Left cardiac atrium (tissue), 4 donors: ENCODE results near the gene TAF4B. TPM values are rescaled to one million over a fixed set of nuclear protein-coding genes. Genes with fewer than 3 reads are reported as not detected.
"Not testable (repeated sequence)": the region's sequence is repeated elsewhere in the genome, so short reads cannot be mapped to it uniquely, and the experiment has no call there.

ENCODE experiments used
- ATAC-seq, 2 donors: fragments of 200-7000 bp; cut with Tn5 transposase; one replicate each; pipeline ENCODE4 v1.9.1; 2020; ENCODE audit warnings: mild to moderate bottlenecking in 2 of 2, moderate library complexity in 2 of 2
- DNase-seq: peaks from one replicate; pipeline ENCODE4 v3.0.0-alpha.2; 2020
- intact Hi-C, 2 donors: fragments of 100-400 bp; cut with DNase I; formaldehyde crosslinking; loops; one replicate each; pipeline versions ENCODE4 v1.14.1 to v1.15.1; 2022 to 2023
- total RNA-seq, 2 donors: library from RNA; stranded (reverse); fragmentation: NEBNext Ultra II Directional; extraction: Animal tissue kit (Norgen Biotek cat#: 25700); gene quantifications; one replicate each; pipeline ENCODE4 v1.2.1, GENCODE V29; 2021
- donor health status: DM: no; HTN: yes; CAD: no.
- donor health status: DM: no; HTN: yes; CAD: no; lungs with severe emphysema.
- donor health status: DM: yes; HTN: yes; CAD: no.
- donor health status: Dilated cardiomyopathy.

TAF4B gene
- total RNA-seq, 2 donors from 2014 or later, result 1.5 to 2.2 TPM

GRCh38 chr18:26342646-26343045 lies 116.4 kb downstream of the TAF4B start:
- ATAC-seq, result no peak
- intact Hi-C loops, result no loop called here
- DNase-seq, result no peak

GRCh38 chr18:26350961-26351360 lies 124.7 kb downstream of the TAF4B start:
- DNase-seq (no peak), ATAC-seq (no peak)
- intact Hi-C loops, result no loop called here

GRCh38 chr18:26356045-26356785 lies 130.0 kb downstream of the TAF4B start:
- ATAC-seq, result no peak
- no peak for DNase-seq
- intact Hi-C loops, result no loop called here

GRCh38 chr18:26357960-26358359 lies 131.7 kb downstream of the TAF4B start:
- intact Hi-C loops, result no loop called here
- ATAC-seq (no peak), DNase-seq (no peak)

- intact Hi-C loops, result no loop called here
- DNase-seq (no peak), ATAC-seq (no peak)
Observed at GRCh38 chr18:26362021-26362420, 135.8 kb downstream of the TAF4B start.

- DNase-seq, result no peak
- intact Hi-C loops, result no loop called here
- no peak for ATAC-seq
Observed at GRCh38 chr18:26367425-26367824, 141.2 kb downstream of the TAF4B start.

GRCh38 chr18:26370037-26370436 lies 143.8 kb downstream of the TAF4B start:
- intact Hi-C loops, result loop anchor here in 1 of 2 donors (10.0 kb wide), 1 partner anchor 55 kb away; no protein-coding TSS in a partner anchor
- ATAC-seq (no peak), DNase-seq (no peak)

GRCh38 chr18:26376105-26376504 lies 149.9 kb downstream of the TAF4B start:
- no peak for ATAC-seq
- no peak for DNase-seq
- intact Hi-C loops, result loop anchor here in 1 of 2 donors (10.0 kb wide), 1 partner anchor 61 kb away; no protein-coding TSS in a partner anchor

- intact Hi-C loops, result loop anchor here in 1 of 2 donors (10.0 kb wide), 1 partner anchor 64 kb away; no protein-coding TSS in a partner anchor
- DNase-seq (no peak), ATAC-seq (no peak)
Observed at GRCh38 chr18:26378701-26379100, 152.5 kb downstream of the TAF4B start.

GRCh38 chr18:26381555-26381954 lies 155.3 kb downstream of the TAF4B start:
- ATAC-seq, intact Hi-C loops, DNase-seq: not testable (repeated sequence)

- ATAC-seq, result peak in 1 of 2 donors; percentile 56
- intact Hi-C loops, result no loop called here
- DNase-seq, result no peak
Observed at GRCh38 chr18:26383454-26384270, 157.4 kb downstream of the TAF4B start.

- intact Hi-C loops, result loop anchor here in 1 of 2 donors (2.0 kb wide), 1 partner anchor 263 kb away; no protein-coding TSS in a partner anchor
- ATAC-seq, result peak; percentile 75 to 91
- DNase-seq, result no peak
Observed at GRCh38 chr18:26386002-26386401, 159.8 kb downstream of the TAF4B start.

- no peak for ATAC-seq
- intact Hi-C loops, result loop anchor here in 1 of 2 donors (2.0 kb wide), 1 partner anchor 262 kb away; no protein-coding TSS in a partner anchor
- DNase-seq, result no peak
Observed at GRCh38 chr18:26386441-26386840, 160.2 kb downstream of the TAF4B start.

- DNase-seq (no peak), ATAC-seq (no peak)
- intact Hi-C loops, result loop anchor here in 1 of 2 donors (10.0 kb wide), 1 partner anchor 261 kb away; no protein-coding TSS in a partner anchor
Observed at GRCh38 chr18:26394047-26394654, 167.9 kb downstream of the TAF4B start.

GRCh38 chr18:26397019-26397418 lies 170.8 kb downstream of the TAF4B start:
- intact Hi-C loops, result loop anchor here in 1 of 2 donors (10.0 kb wide), 1 partner anchor 258 kb away; no protein-coding TSS in a partner anchor
- DNase-seq, result no peak
- no peak for ATAC-seq

- no peak for ATAC-seq
- intact Hi-C loops, result loop anchor here in 1 of 2 donors (10.0 kb wide), 1 partner anchor 361 kb away; no protein-coding TSS in a partner anchor
- no peak for DNase-seq
Observed at GRCh38 chr18:26403491-26403890, 177.2 kb downstream of the TAF4B start.

GRCh38 chr18:26405190-26405801 lies 179.1 kb downstream of the TAF4B start:
- ATAC-seq, result peak; percentile 87 to 90
- intact Hi-C loops, result loop anchor here (5.0 to 10.0 kb wide), 3 partner anchors 252 to 362 kb away; no protein-coding TSS in a partner anchor
- DNase-seq, result peak; percentile 41

GRCh38 chr18:26406324-26406723 lies 180.1 kb downstream of the TAF4B start:
- DNase-seq (no peak), ATAC-seq (no peak)
- intact Hi-C loops, result loop anchor here (5.0 to 10.0 kb wide), 3 partner anchors 251 to 361 kb away; no protein-coding TSS in a partner anchor
